Measurements from ENCODE around the gene USP20.

USP20 gene

DNA sequence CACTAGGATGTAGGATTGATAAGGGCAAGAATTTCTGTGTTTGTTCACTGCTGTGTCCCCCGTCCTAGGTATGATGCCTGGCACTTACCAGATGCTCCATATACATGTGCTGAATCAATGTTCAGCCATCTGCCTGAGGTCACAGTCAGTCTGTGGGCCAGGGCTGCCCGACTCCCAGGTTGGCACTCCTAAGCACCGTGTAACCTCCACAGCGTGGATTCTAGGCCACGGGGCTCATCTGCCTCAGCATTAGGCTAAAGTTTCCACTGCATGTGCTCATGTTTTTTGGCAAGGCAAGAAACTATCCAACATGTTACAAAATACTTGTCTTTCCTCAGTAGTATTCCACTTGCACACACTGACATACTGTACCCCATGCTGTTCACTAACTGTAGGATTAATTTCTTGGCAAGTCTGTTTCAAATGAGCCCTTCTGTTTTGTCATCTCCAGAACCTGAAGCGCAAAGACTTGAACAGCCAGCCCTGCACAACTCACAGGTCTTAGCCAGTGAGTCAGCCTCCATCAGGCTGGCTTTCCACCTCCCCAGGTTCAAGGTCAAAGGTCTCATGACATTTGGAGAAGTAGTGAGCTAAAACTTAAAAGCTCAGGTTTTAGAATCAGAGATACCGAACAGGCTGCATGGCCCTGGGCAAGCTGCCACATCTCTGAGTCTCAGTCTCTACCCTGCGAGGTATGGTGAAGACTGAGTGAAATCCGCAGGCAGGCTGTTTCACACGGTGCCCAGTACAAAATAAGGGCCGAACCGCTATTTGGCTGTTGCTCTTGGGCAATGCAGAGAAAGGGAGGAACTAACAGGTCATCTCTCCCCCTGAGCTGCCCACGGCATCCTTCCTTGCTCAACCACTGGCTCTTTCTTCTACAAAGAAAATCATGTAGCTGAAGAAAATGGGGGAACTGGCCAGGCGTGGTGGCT, 18.5 kb upstream of the USP20 start:
- in situ Hi-C loops (cut with HindIII; ENCODE audit: low sequenced_read_pairs), result no loop called here
- TF ChIP-seq, protein P1, sequence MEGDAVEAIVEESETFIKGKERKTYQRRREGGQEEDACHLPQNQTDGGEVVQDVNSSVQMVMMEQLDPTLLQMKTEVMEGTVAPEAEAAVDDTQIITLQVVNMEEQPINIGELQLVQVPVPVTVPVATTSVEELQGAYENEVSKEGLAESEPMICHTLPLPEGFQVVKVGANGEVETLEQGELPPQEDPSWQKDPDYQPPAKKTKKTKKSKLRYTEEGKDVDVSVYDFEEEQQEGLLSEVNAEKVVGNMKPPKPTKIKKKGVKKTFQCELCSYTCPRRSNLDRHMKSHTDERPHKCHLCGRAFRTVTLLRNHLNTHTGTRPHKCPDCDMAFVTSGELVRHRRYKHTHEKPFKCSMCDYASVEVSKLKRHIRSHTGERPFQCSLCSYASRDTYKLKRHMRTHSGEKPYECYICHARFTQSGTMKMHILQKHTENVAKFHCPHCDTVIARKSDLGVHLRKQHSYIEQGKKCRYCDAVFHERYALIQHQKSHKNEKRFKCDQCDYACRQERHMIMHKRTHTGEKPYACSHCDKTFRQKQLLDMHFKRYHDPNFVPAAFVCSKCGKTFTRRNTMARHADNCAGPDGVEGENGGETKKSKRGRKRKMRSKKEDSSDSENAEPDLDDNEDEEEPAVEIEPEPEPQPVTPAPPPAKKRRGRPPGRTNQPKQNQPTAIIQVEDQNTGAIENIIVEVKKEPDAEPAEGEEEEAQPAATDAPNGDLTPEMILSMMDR (IDR thresholded peaks at IDR 0.05; ENCODE audit: low read depth, low read length), result no peak
- no peak overlapping the region for H3K4me3 ChIP-seq (ENCODE audit: low read depth, low read length)
- DNase-seq (ENCODE audit: low read depth, low spot score), result no peak

DNA sequence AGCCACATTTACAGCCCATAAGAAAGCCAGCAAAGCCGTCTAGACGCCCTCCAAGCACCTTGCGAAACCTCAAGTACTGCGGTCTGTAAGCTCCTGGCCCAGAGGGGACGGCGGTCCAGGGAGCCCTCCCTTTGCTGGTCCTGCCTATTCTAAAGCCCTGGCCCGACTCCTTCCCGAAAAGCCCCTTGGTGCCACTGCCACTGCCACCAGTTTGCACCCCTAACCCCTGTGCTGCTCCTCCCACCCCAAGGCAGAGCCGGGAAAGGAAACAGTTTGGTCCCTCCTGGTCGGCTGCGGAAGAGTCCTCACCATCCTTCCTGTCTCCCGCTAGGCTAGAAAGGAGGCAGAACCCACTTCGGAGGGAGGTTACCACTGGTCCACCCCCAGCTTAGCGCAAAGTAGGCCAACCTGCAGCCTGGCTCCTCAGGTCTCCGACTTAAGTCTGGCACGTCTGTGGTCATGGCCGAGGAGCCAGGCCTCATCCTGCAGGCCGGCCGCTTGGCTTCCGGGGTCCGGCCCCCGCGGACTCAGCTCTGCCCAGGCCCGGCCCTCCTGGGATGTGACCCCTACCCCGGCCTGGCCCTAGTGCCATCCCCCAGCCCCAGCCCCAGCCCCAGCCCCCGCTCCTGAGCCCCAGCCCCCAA, 12.2 kb upstream of the USP20 start:
- DNase-seq (ENCODE audit: low read depth, low spot score), result peak; percentile 18
- in situ Hi-C loops (cut with HindIII; ENCODE audit: low sequenced_read_pairs), result no loop called here
- peak overlapping the region; percentile 68 for H3K4me3 ChIP-seq (ENCODE audit: low read depth, low read length)
- TF ChIP-seq, protein P1 (IDR thresholded peaks at IDR 0.05; ENCODE audit: low read depth, low read length), result no peak

DNA sequence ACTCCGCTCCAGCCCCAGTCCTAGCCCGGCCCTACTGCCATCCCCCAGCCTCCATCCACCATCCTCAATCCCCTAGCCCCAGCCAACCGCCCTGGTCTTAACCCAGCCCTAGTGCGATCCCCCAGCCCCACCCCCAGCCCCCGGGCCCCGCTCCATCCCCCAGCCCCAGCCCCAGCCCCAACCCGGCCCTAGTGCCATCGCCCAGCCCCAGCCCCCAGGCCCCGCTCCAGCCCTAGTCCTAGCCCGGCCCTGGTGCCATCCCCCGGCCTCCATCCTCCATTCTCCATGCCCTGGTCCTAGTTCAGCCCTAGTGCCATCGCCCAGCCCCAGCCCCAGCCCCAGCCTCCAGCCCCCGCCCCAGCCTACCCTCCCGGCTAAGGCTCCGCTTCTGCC, 11.7 kb upstream of the USP20 start:
- in situ Hi-C loops (cut with HindIII; ENCODE audit: low sequenced_read_pairs), result no loop called here
- DNase-seq (ENCODE audit: low read depth, low spot score), result no peak
- peak overlapping the region; percentile 68 for H3K4me3 ChIP-seq (ENCODE audit: low read depth, low read length)
- TF ChIP-seq, protein P1 (IDR thresholded peaks at IDR 0.05; ENCODE audit: low read depth, low read length), result no peak

GRCh38 chr9:129823935-129824601, 11.2 kb upstream of the USP20 start, which contains the start of gene TOR1A:
TSS of gene TOR1A (minus strand) at chr9:129824136. CDS start at chr9:129824085, 51 bp downstream.
- peak within 1 kb of the TSS; percentile 68 for H3K4me3 ChIP-seq (ENCODE audit: low read depth, low read length)
- in situ Hi-C loops (cut with HindIII; ENCODE audit: low sequenced_read_pairs), result no loop called here
- DNase-seq (ENCODE audit: low read depth, low spot score), result peak; percentile 94
- TF ChIP-seq, protein P1 (IDR thresholded peaks at IDR 0.05; ENCODE audit: low read depth, low read length), result no peak

- DNase-seq (ENCODE audit: low read depth, low spot score), result no peak
- H3K4me3 ChIP-seq (ENCODE audit: low read depth, low read length), result no peak overlapping the region
- in situ Hi-C loops (cut with HindIII; ENCODE audit: low sequenced_read_pairs), result no loop called here
- TF ChIP-seq, protein P1 (IDR thresholded peaks at IDR 0.05; ENCODE audit: low read depth, low read length), result no peak
Observed at GRCh38 chr9:129826344-129826743, 8.9 kb upstream of the USP20 start.

DNA sequence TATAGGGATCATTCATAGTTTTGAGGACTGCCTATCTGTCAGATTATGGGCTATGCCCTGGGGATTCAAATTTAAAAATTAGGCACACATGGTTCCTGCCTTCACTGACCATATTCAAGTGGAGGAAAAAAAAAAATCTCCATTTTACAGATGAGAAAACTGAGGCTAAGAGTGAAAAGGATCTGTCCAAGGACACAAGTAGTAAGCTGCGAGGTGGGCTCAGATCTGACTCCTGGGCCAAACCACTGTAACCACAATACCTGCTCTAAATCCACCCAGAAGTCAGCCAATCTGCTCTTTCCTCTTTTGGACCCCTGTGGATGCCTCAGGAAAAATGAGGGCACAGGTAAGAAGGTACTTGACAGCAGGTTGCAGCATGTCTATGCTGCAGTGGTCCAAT, 8.5 kb upstream of the USP20 start:
- in situ Hi-C loops (cut with HindIII; ENCODE audit: low sequenced_read_pairs), result no loop called here

More for the DNA sequence above, 8.5 kb upstream of the USP20 start:
- no peak for DNase-seq (ENCODE audit: low read depth, low spot score)
- TF ChIP-seq, protein P1 (IDR thresholded peaks at IDR 0.05; ENCODE audit: low read depth, low read length), result no peak
- no peak overlapping the region for H3K4me3 ChIP-seq (ENCODE audit: low read depth, low read length)
